Dermis blood vessel endothelial cell (primary cell): ENCODE data around the gene FBXW10. TPM values are rescaled to one million over a fixed set of nuclear protein-coding genes. Genes with fewer than 3 reads are reported as not detected.
"Not testable (repeated sequence)": the region's sequence is repeated elsewhere in the genome, so short reads cannot be mapped to it uniquely, and the experiment has no call there.

ENCODE experiments used
- DNase-seq: peaks from one replicate; pipeline ENCODE4 v3.0.0; 2010
- total RNA-seq: library from RNA; depleted of rRNA; stranded (reverse); fragments of >200 nt; gene quantifications from 2 replicates; pipeline ENCODE4 v1.2.3, GENCODE V29; 2014

The FBXW10 gene
- total RNA-seq, 1 donor from 2014 or later: not detected

GRCh38 chr17:18755969-18756368 is 12.1 kb downstream of the FBXW10 start:
- DNase-seq: not testable (repeated sequence)

GRCh38 chr17:18757368-18758044 is 13.7 kb downstream of the FBXW10 start:
- not testable (repeated sequence) for DNase-seq

DNA sequence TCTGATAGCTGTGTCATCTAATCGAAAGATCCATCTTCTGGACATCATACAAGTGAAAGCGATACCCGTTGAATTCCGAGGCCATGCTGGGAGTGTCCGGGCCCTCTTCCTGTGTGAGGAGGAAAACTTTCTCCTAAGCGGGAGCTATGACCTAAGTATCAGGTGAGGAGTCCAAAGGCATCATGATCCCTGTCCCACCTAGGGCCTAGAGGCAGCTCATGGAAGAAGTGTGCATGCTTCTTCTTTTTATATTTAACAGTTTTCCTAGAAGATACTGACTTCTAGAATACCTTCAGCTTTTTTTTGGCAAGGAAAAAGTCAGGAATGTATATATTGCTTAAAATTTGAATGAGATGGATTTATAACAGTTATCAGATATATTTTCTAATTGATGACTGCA is 14.5 kb downstream of the FBXW10 start:
- not testable (repeated sequence) for DNase-seq

GRCh38 chr17:18760221-18760620 is 16.4 kb downstream of the FBXW10 start:
- not testable (repeated sequence) for DNase-seq

DNA sequence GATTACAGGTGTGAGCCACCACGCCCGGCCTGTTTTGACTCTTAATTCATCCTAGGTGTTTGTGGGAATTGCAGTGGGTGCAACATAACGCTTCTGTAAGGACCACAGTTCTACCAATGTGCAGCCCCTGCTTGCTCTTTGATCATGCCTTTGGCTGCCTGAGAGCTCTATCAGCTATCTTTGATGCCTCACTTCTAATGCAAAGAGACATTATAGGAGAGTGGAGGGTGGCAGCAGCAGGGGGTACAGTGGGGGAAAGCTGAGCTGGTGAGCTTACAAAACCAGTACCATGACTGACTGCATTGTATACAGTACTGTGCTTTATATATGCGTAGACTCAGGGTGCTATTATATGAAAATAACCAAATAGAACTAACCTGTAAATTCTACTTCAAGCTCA is 26.7 kb downstream of the FBXW10 start:
- not testable (repeated sequence) for DNase-seq

- not testable (repeated sequence) for DNase-seq
Observed at GRCh38 chr17:18771066-18771465, 27.2 kb downstream of the FBXW10 start.

DNA sequence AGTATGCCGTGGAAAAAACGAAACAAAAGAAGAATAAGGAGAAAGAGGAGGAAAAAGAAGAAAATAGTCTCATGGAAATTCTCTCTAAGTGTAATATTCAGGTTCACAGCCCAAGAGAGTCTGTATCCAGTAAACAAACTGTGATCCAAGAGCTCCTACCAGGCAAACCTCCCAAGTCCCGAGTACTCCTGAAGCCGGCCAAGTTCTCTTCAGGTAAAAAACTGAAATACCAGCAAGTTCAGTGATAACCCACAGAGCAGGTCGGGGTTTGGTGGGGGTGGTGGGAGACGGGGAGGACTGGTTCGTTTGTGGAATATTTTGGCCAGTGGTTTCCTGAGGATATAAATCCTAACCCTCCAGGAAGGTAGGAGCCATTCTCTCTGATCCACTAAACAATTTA is 28.6 kb downstream of the FBXW10 start:
- no peak for DNase-seq

DNA sequence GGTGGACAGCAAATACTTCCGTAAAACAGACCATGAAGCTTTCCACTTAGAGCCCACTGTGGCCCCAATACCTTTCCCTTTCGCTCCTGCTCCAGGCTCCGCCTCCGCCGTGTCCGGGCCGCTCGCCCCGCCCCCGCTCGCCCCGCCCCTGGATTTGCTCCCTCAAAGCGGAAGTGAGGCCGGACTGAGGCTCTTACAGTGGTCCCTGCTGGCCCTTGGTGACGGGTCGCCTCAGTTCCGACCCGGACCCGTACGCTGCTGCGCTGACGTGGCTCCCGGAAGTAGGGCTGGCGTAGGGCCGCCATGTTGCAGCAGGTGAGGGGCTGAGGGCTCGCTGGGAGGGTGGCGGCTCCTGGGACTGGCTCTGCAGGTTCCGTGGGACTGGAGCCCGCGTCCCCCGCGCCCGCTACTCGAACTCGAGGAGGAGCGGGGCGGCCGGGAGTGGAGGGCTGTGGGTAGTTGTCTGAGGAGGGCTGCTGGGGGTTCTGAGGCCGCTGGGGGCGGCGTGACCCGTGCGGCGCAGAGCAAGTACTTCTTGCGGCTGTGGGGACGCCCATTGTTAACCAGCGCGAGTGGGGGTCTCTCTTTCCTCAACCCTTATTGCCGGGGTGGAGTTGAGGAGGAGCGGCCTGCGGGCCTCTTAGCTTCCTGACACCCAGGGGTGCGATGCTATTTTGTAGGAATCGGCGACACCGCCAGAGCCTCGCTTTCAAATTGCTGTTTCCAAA is 37.3 kb downstream of the FBXW10 start, which contains the start of gene TVP23B:
TSS of gene TVP23B (plus strand) at position 193 of the 728 bp plus-strand sequence. CDS start at position 304, 111 bp downstream.
- peak; percentile 93 for DNase-seq

GRCh38 chr17:18781805-18782204 is 38.0 kb downstream of the FBXW10 start:
- DNase-seq: not testable (repeated sequence)

GRCh38 chr17:18785933-18786332 is 42.1 kb downstream of the FBXW10 start:
- peak; percentile 2 for DNase-seq

DNA sequence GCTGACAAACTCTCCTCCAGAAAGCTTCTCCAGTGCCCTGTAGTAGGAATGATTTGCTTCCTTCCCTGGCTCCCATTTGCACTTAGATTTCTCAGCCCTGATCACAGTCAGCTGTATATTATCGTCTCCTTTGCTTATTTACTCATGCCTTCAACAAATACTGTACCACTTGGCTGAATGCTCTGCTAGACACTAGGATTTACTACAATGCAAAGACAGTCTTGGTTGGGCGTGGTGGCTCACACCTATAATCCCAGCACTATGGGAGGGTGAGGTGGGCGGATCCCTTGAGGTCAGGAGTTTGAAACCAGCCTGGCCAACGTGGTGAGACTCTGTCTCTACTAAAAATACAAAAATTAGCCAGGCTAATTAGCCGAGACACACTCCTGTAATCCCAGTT is 43.0 kb downstream of the FBXW10 start:
- DNase-seq: not testable (repeated sequence)

DNA sequence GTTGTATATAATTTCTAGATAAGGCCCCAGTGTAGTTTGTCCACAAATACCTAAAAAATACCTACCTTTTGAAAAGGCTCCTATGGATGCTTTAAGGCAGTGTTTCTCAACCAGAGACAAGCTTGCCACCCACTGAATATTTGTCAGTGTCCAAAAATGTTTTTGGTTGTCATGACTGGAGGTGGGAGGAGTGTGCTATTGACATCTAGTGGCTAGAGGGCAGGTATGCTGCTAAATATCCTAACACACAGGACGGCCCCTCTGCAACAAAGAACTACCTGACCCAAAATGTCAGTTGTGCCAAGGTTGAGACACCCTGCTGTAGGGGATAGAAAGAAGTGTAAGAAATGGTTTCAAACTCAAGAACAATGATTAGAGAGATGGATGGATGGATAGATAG is 47.5 kb downstream of the FBXW10 start:
- DNase-seq: not testable (repeated sequence)

GRCh38 chr17:18794841-18795240 is 51.0 kb downstream of the FBXW10 start:
- DNase-seq: not testable (repeated sequence)

DNA sequence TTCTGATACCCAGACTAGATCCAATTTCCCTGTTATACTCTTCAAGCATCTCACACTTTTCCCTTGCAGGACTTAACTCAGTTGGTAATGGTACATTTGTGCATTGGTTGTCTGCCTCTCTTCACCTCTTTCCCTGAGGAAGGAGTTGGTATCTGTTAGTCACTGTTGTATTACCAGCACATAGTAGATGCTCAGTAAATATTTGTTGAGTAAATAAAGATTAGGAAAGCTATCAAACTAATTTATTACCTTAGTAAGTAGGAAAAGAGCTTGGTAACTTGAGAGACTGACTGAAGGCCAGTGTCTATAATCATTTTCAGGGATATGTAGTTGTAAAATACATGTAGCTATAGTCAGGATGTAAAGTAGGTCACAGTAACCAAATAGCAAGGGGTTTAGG is 53.0 kb downstream of the FBXW10 start:
- not testable (repeated sequence) for DNase-seq

DNA sequence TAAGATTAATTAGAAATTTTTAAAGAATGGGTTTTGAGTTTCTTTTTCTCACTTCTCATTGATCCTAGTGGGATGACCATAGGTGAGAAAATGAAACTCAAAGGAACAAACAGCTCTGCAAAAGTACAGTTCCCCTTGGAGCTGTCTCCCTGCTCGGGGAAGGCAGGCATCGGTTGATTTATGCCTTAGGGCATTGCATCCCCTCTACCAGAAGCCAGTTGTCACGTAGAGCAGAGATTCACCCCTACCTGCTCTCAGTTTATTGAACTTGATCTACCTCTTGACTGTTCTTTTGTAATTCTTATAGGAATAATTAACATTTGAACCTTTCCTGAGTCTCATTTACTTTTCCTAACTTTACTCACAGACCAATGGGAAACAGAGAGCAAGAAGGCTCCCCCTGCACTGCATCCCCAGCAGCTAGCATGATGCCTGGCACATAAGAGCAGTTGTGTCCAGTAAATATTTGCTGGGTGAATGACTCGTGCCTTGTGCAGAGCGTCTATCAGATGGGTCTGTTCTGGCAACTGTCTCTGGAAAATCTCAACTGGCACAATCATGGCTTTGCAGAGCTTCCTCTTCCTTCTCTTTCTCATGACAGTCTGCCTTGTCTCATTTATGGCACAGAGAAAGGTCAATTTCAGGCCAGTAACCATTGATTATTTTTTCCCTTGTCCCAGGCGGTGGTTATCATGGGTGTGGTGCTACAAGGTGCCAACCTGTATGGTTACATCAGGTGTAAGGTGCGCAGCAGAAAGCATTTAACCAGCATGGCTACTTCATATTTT is 59.8 kb downstream of the FBXW10 start:
- DNase-seq: not testable (repeated sequence)

DNA sequence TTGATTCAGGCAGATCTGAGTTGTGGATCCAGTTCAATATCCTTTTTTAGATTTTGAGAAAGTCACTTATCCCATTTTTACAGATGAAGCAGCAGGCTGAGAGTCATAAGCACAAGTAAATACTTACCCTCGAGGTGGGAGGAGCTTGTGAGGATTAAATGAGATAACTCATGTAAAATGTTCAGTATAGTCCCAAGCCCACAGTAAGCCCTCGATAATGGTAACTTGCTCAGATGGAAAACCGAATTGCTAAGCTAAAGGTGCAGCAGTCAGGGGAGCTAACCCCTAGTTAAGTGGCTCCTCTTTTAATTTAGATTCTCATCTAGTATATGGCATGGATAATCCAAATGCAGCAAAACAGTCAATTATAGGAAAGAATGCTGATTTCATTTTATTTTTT is 72.1 kb downstream of the FBXW10 start:
- DNase-seq: not testable (repeated sequence)

- peak; percentile 81 for DNase-seq
Observed at GRCh38 chr17:18816489-18817371, 72.9 kb downstream of the FBXW10 start.

DNA sequence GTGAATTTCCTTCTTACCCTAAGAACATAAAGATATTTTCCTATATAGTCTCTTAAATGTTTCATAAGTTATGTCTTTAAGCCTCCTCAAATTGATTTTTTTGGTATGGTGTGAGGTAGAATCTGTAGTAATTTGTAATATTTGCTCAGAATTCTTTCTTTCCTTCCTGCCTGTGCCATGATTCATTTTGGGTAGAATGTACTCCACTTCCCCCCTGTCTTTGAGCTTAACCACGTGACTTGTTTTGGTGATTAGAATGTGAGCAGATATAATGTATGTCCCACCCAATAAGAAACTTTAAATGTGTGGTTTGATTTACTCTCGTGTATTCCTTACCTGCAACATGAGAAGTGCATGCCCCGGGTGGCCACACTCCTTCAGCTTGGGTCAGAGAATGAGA is 77.6 kb downstream of the FBXW10 start:
- peak; percentile 28 for DNase-seq

DNA sequence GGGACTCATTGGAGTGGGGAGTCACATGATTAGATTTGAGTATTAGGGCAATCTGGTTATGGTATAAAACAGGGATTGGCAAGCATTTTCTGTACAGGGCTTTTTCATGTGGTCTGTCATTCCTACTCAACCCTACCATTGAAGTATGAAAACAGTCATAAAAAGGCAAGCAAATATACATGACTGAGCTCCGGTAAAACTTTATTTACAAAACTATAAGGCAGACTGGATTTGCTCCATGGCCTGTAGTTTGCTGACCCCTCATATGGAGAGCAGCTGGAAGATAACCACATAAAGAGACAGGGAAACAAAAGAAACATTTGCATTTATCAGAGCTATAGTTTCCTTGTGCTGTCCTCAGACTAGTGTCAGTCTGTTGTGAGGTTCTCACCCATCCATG is 83.8 kb downstream of the FBXW10 start:
- not testable (repeated sequence) for DNase-seq
